ENCODE measurements around the gene HSPA1A.
A peak's percentile ranks its signal among the peaks of the same experiment; 100 is the strongest.

HSPA1A gene

DNA sequence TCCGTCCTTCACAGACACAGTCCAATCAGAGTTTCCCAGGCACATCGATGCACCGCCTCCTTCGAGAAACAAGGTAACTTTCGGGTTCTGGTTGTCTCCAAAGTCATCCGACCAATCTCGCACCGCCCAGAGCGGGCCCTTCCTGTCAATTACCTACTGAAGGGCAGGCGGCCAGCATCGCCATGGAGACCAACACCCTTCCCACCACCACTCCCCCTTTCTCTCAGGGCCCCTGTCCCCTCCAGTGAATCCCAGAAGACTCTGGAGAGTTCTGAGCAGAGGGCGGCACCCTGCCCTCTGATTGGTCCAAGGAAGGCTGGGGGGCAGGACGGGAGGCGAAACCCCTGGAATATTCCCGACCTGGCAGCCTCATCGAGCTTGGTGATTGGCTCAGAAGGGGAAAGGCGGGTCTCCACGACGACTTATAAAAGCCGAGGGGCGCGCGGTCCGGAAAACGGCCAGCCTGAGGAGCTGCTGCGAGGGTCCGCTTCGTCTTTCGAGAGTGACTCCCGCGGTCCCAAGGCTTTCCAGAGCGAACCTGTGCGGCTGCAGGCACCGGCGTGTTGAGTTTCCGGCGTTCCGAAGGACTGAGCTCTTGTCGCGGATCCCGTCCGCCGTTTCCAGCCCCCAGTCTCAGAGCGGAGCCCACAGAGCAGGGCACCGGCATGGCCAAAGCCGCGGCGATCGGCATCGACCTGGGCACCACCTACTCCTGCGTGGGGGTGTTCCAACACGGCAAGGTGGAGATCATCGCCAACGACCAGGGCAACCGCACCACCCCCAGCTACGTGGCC, 12.1 kb downstream of the HSPA1A start, which contains the start of gene HSPA1B (continued):
- TF ChIP-seq, protein P1, sequence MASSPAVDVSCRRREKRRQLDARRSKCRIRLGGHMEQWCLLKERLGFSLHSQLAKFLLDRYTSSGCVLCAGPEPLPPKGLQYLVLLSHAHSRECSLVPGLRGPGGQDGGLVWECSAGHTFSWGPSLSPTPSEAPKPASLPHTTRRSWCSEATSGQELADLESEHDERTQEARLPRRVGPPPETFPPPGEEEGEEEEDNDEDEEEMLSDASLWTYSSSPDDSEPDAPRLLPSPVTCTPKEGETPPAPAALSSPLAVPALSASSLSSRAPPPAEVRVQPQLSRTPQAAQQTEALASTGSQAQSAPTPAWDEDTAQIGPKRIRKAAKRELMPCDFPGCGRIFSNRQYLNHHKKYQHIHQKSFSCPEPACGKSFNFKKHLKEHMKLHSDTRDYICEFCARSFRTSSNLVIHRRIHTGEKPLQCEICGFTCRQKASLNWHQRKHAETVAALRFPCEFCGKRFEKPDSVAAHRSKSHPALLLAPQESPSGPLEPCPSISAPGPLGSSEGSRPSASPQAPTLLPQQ (tag by site-specific recombination; IDR thresholded peaks at IDR 0.05): no peak; the same call in 1 of the 2 replicates
- TF ChIP-seq KLF10 (tag by site-specific recombination; IDR thresholded peaks at IDR 0.05) (peak; percentile 92), YY1 (tag by site-specific recombination; IDR thresholded peaks at IDR 0.05) (peak; percentile 33; the same call in 1 of the 2 replicates), ZEB2 (tag by site-specific recombination; IDR thresholded peaks at IDR 0.05) (peak; percentile 86), PBX3 (CRISPR knock-in tag; IDR thresholded peaks at IDR 0.05) (peak; percentile 78), ZNF514 (tag by site-specific recombination; IDR thresholded peaks at IDR 0.05) (no peak), ZNF169 (tag by site-specific recombination; IDR thresholded peaks at IDR 0.05) (no peak), ZNF24 (tag by site-specific recombination; IDR thresholded peaks at IDR 0.05) (peak; percentile 63; the same call in 1 of the 2 replicates), ZNF223 (tag by site-specific recombination; IDR thresholded peaks at IDR 0.05) (no peak), ZNF324 (tag by site-specific recombination; IDR thresholded peaks at IDR 0.05) (peak; percentile 72; the same call in 1 of the 2 replicates), IKZF3 (tag by site-specific recombination; IDR thresholded peaks at IDR 0.05) (peak; percentile 100), ZNF707 (tag by site-specific recombination; IDR thresholded peaks at IDR 0.05) (no peak), ZIC2 (tag by site-specific recombination; IDR thresholded peaks at IDR 0.05) (no peak), ZNF529 (tag by site-specific recombination; IDR thresholded peaks at IDR 0.05; ENCODE audit: insufficient replicate concordance) (no peak), ZNF302 (tag by site-specific recombination; IDR thresholded peaks at IDR 0.05; ENCODE audit: low read depth) (no peak), ZNF600 (tag by site-specific recombination; IDR thresholded peaks at IDR 0.05) (peak; percentile 77), ZNF791 (tag by site-specific recombination; IDR thresholded peaks at IDR 0.05) (no peak), ZNF132 (tag by site-specific recombination; IDR thresholded peaks at IDR 0.05; ENCODE audit: borderline replicate concordance) (no peak), SCRT1 (tag by site-specific recombination; IDR thresholded peaks at IDR 0.05; ENCODE audit: borderline replicate concordance) (no peak), ZNF776 (tag by site-specific recombination; IDR thresholded peaks at IDR 0.05; ENCODE audit: borderline replicate concordance) (no peak), ZNF639 (tag by site-specific recombination; IDR thresholded peaks at IDR 0.05) (0 out of 2 replicates have a peak, but pooled peaks have one; percentile 36), ZNF610 (tag by site-specific recombination; IDR thresholded peaks at IDR 0.05; ENCODE audit: borderline replicate concordance) (no peak)
- TF ChIP-seq, protein P2, sequence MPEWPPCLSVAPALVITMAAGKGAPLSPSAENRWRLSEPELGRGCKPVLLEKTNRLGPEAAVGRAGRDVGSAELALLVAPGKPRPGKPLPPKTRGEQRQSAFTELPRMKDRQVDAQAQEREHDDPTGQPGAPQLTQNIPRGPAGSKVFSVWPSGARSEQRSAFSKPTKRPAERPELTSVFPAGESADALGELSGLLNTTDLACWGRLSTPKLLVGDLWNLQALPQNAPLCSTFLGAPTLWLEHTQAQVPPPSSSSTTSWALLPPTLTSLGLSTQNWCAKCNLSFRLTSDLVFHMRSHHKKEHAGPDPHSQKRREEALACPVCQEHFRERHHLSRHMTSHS (tag by site-specific recombination; IDR thresholded peaks at IDR 0.05): no peak
- TF ChIP-seq, protein P3, sequence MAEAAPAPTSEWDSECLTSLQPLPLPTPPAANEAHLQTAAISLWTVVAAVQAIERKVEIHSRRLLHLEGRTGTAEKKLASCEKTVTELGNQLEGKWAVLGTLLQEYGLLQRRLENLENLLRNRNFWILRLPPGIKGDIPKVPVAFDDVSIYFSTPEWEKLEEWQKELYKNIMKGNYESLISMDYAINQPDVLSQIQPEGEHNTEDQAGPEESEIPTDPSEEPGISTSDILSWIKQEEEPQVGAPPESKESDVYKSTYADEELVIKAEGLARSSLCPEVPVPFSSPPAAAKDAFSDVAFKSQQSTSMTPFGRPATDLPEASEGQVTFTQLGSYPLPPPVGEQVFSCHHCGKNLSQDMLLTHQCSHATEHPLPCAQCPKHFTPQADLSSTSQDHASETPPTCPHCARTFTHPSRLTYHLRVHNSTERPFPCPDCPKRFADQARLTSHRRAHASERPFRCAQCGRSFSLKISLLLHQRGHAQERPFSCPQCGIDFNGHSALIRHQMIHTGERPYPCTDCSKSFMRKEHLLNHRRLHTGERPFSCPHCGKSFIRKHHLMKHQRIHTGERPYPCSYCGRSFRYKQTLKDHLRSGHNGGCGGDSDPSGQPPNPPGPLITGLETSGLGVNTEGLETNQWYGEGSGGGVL (tag by site-specific recombination; IDR thresholded peaks at IDR 0.05): peak; percentile 35; the same call in 1 of the 2 replicates
- TF ChIP-seq, protein P4, sequence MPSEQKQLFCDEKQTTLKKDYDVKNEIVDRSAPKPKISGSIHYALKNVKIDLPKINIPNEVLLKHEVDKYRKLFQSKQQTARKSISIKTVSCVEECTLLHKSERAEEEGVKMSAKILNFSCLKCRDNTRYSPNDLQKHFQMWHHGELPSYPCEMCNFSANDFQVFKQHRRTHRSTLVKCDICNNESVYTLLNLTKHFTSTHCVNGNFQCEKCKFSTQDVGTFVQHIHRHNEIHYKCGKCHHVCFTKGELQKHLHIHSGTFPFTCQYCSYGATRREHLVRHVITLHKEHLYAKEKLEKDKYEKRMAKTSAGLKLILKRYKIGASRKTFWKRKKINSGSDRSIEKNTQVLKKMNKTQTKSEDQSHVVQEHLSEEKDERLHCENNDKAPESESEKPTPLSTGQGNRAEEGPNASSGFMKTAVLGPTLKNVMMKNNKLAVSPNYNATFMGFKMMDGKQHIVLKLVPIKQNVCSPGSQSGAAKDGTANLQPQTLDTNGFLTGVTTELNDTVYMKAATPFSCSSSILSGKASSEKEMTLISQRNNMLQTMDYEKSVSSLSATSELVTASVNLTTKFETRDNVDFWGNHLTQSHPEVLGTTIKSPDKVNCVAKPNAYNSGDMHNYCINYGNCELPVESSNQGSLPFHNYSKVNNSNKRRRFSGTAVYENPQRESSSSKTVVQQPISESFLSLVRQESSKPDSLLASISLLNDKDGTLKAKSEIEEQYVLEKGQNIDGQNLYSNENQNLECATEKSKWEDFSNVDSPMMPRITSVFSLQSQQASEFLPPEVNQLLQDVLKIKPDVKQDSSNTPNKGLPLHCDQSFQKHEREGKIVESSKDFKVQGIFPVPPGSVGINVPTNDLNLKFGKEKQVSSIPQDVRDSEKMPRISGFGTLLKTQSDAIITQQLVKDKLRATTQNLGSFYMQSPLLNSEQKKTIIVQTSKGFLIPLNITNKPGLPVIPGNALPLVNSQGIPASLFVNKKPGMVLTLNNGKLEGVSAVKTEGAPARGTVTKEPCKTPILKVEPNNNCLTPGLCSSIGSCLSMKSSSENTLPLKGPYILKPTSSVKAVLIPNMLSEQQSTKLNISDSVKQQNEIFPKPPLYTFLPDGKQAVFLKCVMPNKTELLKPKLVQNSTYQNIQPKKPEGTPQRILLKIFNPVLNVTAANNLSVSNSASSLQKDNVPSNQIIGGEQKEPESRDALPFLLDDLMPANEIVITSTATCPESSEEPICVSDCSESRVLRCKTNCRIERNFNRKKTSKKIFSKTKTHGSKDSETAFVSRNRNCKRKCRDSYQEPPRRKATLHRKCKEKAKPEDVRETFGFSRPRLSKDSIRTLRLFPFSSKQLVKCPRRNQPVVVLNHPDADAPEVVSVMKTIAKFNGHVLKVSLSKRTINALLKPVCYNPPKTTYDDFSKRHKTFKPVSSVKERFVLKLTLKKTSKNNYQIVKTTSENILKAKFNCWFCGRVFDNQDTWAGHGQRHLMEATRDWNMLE (tag by site-specific recombination; conservative IDR thresholded peaks at IDR 0.05; ENCODE audit: low read depth): no peak
- TF ChIP-seq, protein P5, sequence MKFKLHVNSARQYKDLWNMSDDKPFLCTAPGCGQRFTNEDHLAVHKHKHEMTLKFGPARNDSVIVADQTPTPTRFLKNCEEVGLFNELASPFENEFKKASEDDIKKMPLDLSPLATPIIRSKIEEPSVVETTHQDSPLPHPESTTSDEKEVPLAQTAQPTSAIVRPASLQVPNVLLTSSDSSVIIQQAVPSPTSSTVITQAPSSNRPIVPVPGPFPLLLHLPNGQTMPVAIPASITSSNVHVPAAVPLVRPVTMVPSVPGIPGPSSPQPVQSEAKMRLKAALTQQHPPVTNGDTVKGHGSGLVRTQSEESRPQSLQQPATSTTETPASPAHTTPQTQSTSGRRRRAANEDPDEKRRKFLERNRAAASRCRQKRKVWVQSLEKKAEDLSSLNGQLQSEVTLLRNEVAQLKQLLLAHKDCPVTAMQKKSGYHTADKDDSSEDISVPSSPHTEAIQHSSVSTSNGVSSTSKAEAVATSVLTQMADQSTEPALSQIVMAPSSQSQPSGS (tag by site-specific recombination; IDR thresholded peaks at IDR 0.05; ENCODE audit: low read depth): no peak

Data from HEK293 (cell line).